Gastroesophageal sphincter (tissue), 3 donors: ENCODE measurements around the gene SUGCT.

Source experiments
- POLR2A ChIP-seq, 2 donors: fragments of 450-650 bp; IDR thresholded peaks; one replicate each; pipeline ENCODE4 v1.6.1; 2017; ENCODE audit warnings: antibody characterized with exemption in 2 of 2, mild to moderate bottlenecking in 2 of 2, moderate library complexity in 1 of 2
- POLR2AphosphoS5 ChIP-seq: sonication (generic); formaldehyde crosslinking; IDR thresholded peaks from one replicate; pipeline ENCODE4 v1.6.1; 2017; ENCODE audit warnings: antibody characterized with exemption
- TF ChIP-seq, protein P1 (sequence below), 4 experiments: fragments of 200-600 bp in 2 of 4; fragments of 450-650 bp in 2 of 4; sonication (generic) in 1 of 4; IDR thresholded peaks; one replicate each; pipeline ENCODE4 v1.5.1; 2017 to 2019; ENCODE audit warnings: antibody characterized with exemption in 4 of 4, mild to moderate bottlenecking in 2 of 4, moderate library complexity in 2 of 4

DNA sequence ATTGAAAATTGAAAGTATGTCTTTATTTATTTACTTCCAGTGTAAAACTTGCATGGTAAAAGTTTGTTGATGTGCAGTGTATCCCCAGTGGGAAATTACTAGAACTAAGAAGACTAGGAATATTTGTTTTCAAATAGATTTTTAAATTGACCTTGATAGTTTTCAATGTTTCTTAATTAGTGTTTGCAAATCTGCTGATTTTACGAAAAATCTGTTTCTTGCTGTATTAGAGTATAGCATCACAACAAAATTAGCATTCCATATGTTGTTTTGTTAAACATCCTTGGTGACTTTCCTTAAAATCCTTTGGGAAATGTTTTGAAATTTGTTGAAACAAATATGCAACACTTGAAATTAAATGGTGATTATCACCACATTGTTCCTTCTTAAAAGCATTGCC is 425.9 kb downstream of the SUGCT start:
- TF ChIP-seq, protein P1, sequence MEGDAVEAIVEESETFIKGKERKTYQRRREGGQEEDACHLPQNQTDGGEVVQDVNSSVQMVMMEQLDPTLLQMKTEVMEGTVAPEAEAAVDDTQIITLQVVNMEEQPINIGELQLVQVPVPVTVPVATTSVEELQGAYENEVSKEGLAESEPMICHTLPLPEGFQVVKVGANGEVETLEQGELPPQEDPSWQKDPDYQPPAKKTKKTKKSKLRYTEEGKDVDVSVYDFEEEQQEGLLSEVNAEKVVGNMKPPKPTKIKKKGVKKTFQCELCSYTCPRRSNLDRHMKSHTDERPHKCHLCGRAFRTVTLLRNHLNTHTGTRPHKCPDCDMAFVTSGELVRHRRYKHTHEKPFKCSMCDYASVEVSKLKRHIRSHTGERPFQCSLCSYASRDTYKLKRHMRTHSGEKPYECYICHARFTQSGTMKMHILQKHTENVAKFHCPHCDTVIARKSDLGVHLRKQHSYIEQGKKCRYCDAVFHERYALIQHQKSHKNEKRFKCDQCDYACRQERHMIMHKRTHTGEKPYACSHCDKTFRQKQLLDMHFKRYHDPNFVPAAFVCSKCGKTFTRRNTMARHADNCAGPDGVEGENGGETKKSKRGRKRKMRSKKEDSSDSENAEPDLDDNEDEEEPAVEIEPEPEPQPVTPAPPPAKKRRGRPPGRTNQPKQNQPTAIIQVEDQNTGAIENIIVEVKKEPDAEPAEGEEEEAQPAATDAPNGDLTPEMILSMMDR (IDR thresholded peaks at IDR 0.05) = no peak
- TF ChIP-seq POLR2A (IDR thresholded peaks at IDR 0.05) (no peak), POLR2AphosphoS5 (no peak)
